CD4-positive, alpha-beta memory T cell (primary cell): Measurements from ENCODE around the gene NECAB2. TPM values are rescaled to one million over a fixed set of nuclear protein-coding genes. Genes with fewer than 3 reads are reported as not detected.

Experiments used
- CTCF ChIA-PET: fragments of 350-600 bp; sonication (Branson Sonifier 250); formaldehyde crosslinking; loops from one replicate; lab custom pipeline; 2021; ENCODE audit warnings: inconsistent platforms; ENCODE audit not compliant: partially characterized antibody; lab: Charles Lee
- POLR2A ChIA-PET: fragments of 350-600 bp; sonication (Branson Sonifier 250); formaldehyde crosslinking; loops from one replicate; lab custom pipeline; 2021; ENCODE audit not compliant: partially characterized antibody; lab: Charles Lee
- DNase-seq, 5 donors: peaks; one replicate each; pipeline versions ENCODE4 v3.0.0 to v3.0.0-alpha.2; 2020 to 2022; ENCODE audit warnings: mixed read lengths in 1 of 5
- H3K27ac ChIP-seq: one replicate; pipeline ENCODE4 v1.7.0; 2013; ENCODE audit warnings: low read depth, low read length
- H3K27me3 ChIP-seq: 2 replicates; pipeline ENCODE4 v1.7.0; 2013; ENCODE audit warnings: mild to moderate bottlenecking, low read length, moderate library complexity; ENCODE audit not compliant: insufficient read depth
- H3K36me3 ChIP-seq: 2 replicates; pipeline ENCODE4 v1.7.0; 2013; ENCODE audit warnings: mild to moderate bottlenecking, low read length, moderate library complexity; ENCODE audit not compliant: insufficient read depth
- H3K4me1 ChIP-seq: 2 replicates; pipeline ENCODE4 v1.7.0; 2013; ENCODE audit warnings: mild to moderate bottlenecking, low read length, moderate library complexity; ENCODE audit not compliant: insufficient read depth
- H3K4me3 ChIP-seq, 2 donors: one replicate each; pipeline ENCODE4 v1.7.0; 2013; ENCODE audit warnings: low read length in 2 of 2, mild to moderate bottlenecking in 1 of 2
- H3K9me3 ChIP-seq, 2 donors: one replicate each; pipeline ENCODE4 v1.7.0; 2013; ENCODE audit warnings: low read length in 2 of 2, control low read depth in 1 of 2; ENCODE audit not compliant: control insufficient read depth in 1 of 2
- H3K27ac Mint-ChIP-seq, 7 donors: one replicate each; pipeline ENCODE4 v1.8.0; 2020 to 2021; ENCODE audit warnings: mixed read lengths in 7 of 7, mild to moderate bottlenecking in 6 of 7, inconsistent platforms in 3 of 7, moderate library complexity in 3 of 7
- H3K27me3 Mint-ChIP-seq, 2 donors: one replicate each; pipeline ENCODE4 v1.8.0; 2020 to 2021; ENCODE audit warnings: mixed read lengths in 2 of 2
- H3K36me3 Mint-ChIP-seq, 2 donors: one replicate each; pipeline ENCODE4 v1.8.0; 2020 to 2021; ENCODE audit warnings: mixed read lengths in 2 of 2, inconsistent platforms in 1 of 2, mild to moderate bottlenecking in 1 of 2
- H3K4me1 Mint-ChIP-seq, 4 donors: one replicate each; pipeline ENCODE4 v1.8.0; 2020 to 2021; ENCODE audit warnings: mixed read lengths in 4 of 4, mild to moderate bottlenecking in 1 of 4
- H3K4me3 Mint-ChIP-seq, 8 donors: one replicate each; pipeline ENCODE4 v1.8.0; 2020 to 2021; ENCODE audit warnings: mixed read lengths in 8 of 8, mild to moderate bottlenecking in 7 of 8, moderate library complexity in 6 of 8, inconsistent platforms in 3 of 8
- H3K9me3 Mint-ChIP-seq, 8 donors: one replicate each; pipeline ENCODE4 v1.8.0; 2020 to 2021; ENCODE audit warnings: mixed read lengths in 8 of 8, mild to moderate bottlenecking in 5 of 8, inconsistent platforms in 3 of 8, moderate library complexity in 1 of 8
- intact Hi-C: fragments of 100-400 bp; cut with micrococcal nuclease; formaldehyde crosslinking; loops from one replicate; pipeline ENCODE4 v1.15.1; 2023
- polyA plus RNA-seq, 2 donors: library from polyadenylated mRNA; unstranded; fragments of 300-500 nt; fragmentation: Illumina TruSeq; gene quantifications; one replicate each; pipeline ENCODE4 v1.2.3, GENCODE V29; 2021
- total RNA-seq, 2 experiments: library from RNA; stranded (reverse); gene quantifications; one replicate each; pipeline ENCODE4 v1.2.3, GENCODE V29; 2021

Gene NECAB2
- total and polyA plus RNA-seq, 4 experiments from 2014 or later = not detected

DNA sequence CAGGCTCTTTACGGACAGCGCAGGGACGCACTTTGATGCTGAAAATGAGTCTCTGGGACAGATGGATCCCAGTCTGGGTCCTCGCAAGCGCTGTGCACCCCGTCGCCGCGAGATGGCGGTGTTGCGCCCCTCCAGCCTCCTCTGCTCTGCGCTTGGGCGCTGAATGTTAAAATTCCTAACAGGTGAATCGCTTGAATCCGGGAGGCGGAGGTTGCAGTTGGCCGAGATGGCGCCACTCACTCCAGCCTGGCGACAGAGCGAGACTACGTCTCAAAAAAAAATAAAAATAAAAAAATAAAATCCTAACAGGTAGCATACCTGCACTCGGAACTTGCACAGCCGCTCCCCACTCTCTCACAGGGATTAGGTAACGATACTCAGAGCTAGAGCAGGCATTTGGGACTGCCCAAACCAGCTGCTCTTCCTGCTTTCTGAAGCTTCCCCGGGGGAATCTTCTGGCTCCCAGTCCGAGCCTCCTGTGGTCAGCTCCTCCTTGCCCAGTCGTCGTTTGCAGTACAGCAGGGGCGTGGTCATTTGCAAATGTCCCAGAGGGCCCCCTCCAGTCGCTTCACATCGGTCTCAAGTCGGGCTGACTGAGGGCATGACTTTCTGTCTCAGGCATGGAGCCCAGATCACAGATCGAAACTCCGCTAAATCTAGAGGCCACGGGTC, 41.2 kb upstream of the NECAB2 start:
- Histone ChIP-seq H3K9me3 (no peaks in the 10 kb centered on the region), H3K4me3 (no peak overlapping the region), H3K36me3 (no peaks in the 10 kb centered on the region), H3K4me1 (no peaks in the 10 kb centered on the region), H3K27me3 (no peaks in the 10 kb centered on the region), H3K27ac (no peak overlapping the region)
- peak in 4 of 5 donors; percentile 27 to 41 (median 34) for DNase-seq
- peak overlapping the region in 1 of 7 donors; percentile 76 for H3K27ac Mint-ChIP-seq
- H3K36me3 Mint-ChIP-seq = peaks cover 0 to 6% of the 10 kb centered on the region in 2 donors
- peaks cover 2 to 4% (median 4%) of the 10 kb centered on the region in 4 donors for H3K4me1 Mint-ChIP-seq
- ChIA-PET POLR2A (no interaction called here), CTCF (interaction anchor here (0.8 to 6.0 kb wide), 12 partner anchors 9 to 260 kb away, joined by 3 to 38 read pairs (median 3); partner anchors contain the start of gene TAF1C)
- H3K4me3 Mint-ChIP-seq = no peak overlapping the region
- H3K27me3 Mint-ChIP-seq = no peaks in the 10 kb centered on the region
- H3K9me3 Mint-ChIP-seq = no peaks in the 10 kb centered on the region
- intact Hi-C loops = loop anchor here (1.0 kb wide), 1 partner anchor 101 kb away; no protein-coding TSS in a partner anchor

GRCh38 chr16:83928341-83929055, 39.5 kb upstream of the NECAB2 start:
- H3K4me1 ChIP-seq = no peaks in the 10 kb centered on the region
- intact Hi-C loops = no loop called here
- H3K27me3 Mint-ChIP-seq = no peaks in the 10 kb centered on the region
- H3K4me3 ChIP-seq = no peak overlapping the region
- ChIA-PET CTCF (interaction anchor here (1.9 to 6.0 kb wide), 4 partner anchors 8 to 259 kb away, joined by 5 to 38 read pairs (median 14); partner anchors contain the start of gene TAF1C), POLR2A (no interaction called here)
- peaks cover 2 to 4% (median 4%) of the 10 kb centered on the region in 4 donors for H3K4me1 Mint-ChIP-seq
- H3K36me3 Mint-ChIP-seq = peaks cover 0 to 4% of the 10 kb centered on the region in 2 donors
- H3K4me3 Mint-ChIP-seq = no peak overlapping the region
- no peak for DNase-seq
- H3K27ac Mint-ChIP-seq = no peak overlapping the region
- H3K27me3 ChIP-seq = no peaks in the 10 kb centered on the region
- no peak overlapping the region for H3K27ac ChIP-seq
- no peaks in the 10 kb centered on the region for H3K36me3 ChIP-seq
- H3K9me3 Mint-ChIP-seq = no peaks in the 10 kb centered on the region
- H3K9me3 ChIP-seq = no peaks in the 10 kb centered on the region

DNA sequence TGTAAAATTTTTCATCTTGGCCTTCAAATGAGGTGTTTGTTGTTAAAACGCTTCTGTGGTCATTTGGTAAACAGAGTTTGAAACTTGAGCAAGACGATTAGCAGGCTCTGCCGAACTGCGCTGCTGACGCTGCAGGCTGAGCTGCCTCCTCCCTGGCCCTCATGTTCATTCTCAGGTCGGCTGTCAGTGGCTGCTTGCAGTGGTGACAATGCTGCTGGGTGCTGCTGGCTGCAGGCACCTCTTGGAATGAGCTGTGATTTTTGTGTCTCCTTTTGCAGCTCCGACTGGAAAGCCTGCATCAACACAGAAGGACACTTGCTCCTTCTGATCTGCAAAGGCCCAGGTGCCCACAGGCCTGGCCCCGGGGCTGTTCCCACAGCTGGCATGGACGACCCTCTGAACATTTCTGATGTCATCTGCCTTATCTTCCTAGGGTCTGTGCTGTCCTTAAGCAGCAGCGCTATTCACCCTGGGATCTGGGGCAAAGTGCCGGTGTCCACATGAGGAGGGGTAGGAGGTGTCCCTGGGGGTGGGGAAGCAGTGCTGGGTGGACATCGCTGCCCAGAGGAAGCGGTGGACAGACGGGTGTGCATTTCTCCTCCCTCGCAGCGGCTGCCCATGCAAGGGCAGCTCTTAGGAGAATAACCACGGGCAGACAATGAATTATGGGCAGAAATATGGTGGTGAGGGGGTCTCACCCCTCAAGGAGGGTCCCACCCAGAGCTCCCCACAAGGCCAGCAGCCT, 38.1 kb upstream of the NECAB2 start:
- Histone ChIP-seq H3K27ac (no peak overlapping the region), H3K9me3 (no peaks in the 10 kb centered on the region), H3K36me3 (no peaks in the 10 kb centered on the region), H3K4me3 (no peak overlapping the region), H3K4me1 (no peaks in the 10 kb centered on the region), H3K27me3 (no peaks in the 10 kb centered on the region)
- Mint-ChIP-seq H3K36me3 (no peaks in the 10 kb centered on the region), H3K9me3 (no peaks in the 10 kb centered on the region), H3K4me3 (no peak overlapping the region), H3K27me3 (no peaks in the 10 kb centered on the region), H3K4me1 (peaks cover 2 to 7% (median 4%) of the 10 kb centered on the region in 4 donors), H3K27ac (no peak overlapping the region)
- ChIA-PET CTCF (interaction anchor here (1.2 to 6.0 kb wide), 2 partner anchors 17 to 30 kb away, joined by 3 to 38 read pairs; no protein-coding TSS in a partner anchor), POLR2A (no interaction called here)
- no peak for DNase-seq
- intact Hi-C loops = no loop called here

DNA sequence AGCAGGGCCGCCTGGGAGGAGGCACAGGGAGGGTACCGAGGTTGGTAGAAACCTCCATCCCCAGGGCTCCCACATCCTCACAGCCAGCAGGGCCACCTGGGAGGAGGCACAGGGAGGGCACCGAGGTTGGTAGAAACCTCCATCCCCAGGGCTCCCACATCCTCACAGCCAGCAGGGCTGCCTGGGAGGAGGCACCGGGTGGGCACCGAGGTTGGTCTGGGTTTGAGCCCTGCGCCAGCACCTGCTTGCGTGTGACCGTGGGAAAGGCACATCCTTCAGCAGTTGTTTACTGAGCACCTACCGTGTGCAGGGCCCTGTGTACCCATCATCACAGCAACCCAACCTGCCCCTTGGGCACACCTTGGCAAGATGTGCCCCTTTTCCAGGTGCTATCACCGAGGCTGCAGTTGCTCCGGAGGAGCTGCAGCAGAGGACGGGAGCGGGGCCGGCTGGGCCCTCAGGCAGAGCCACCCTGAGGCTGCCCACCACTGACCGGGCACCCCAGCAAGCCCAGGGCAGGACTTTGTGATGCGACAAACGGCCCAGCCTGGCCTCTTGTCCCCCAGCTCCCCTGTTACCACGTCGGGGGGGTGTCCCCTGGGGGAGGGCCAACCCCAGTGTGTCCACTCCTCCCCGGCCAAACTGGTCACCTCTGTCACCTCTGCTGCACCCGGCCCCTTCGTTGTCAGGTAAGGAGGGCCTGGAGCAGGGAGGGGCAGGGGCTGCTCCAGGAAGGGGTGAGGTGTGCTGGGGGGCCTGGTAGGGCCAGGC, 37.1 kb upstream of the NECAB2 start:
- POLR2A ChIA-PET = no interaction called here
- H3K27ac Mint-ChIP-seq = no peak overlapping the region
- no peaks in the 10 kb centered on the region for H3K4me1 ChIP-seq

GRCh38 chr16:83931556-83931955, 36.5 kb upstream of the NECAB2 start:
- Histone ChIP-seq H3K4me1 (no peaks in the 10 kb centered on the region), H3K27ac (no peak overlapping the region), H3K27me3 (no peaks in the 10 kb centered on the region), H3K4me3 (no peak overlapping the region), H3K9me3 (no peaks in the 10 kb centered on the region), H3K36me3 (no peaks in the 10 kb centered on the region)
- DNase-seq = no peak
- ChIA-PET POLR2A (no interaction called here), CTCF (no interaction called here)
- Mint-ChIP-seq H3K36me3 (no peaks in the 10 kb centered on the region), H3K4me3 (no peak overlapping the region), H3K9me3 (no peaks in the 10 kb centered on the region), H3K4me1 (peaks cover under 1 to 5% (median 1%) of the 10 kb centered on the region in 4 donors), H3K27ac (no peak overlapping the region), H3K27me3 (no peaks in the 10 kb centered on the region)
- intact Hi-C loops = no loop called here

More for the DNA sequence above, 37.1 kb upstream of the NECAB2 start:
- Mint-ChIP-seq H3K4me1 (peaks cover 2 to 7% (median 3%) of the 10 kb centered on the region in 4 donors), H3K9me3 (no peaks in the 10 kb centered on the region), H3K27me3 (no peaks in the 10 kb centered on the region), H3K4me3 (no peak overlapping the region), H3K36me3 (no peaks in the 10 kb centered on the region)
- H3K9me3 ChIP-seq = no peaks in the 10 kb centered on the region
- no peaks in the 10 kb centered on the region for H3K27me3 ChIP-seq
- H3K27ac ChIP-seq = no peak overlapping the region
- intact Hi-C loops = no loop called here
- DNase-seq = no peak
- CTCF ChIA-PET = no interaction called here
- H3K36me3 ChIP-seq = no peaks in the 10 kb centered on the region
- no peak overlapping the region for H3K4me3 ChIP-seq

- CTCF ChIA-PET = no interaction called here
- Mint-ChIP-seq H3K9me3 (peaks cover 0 to 2% (median 0%) of the 10 kb centered on the region in 8 donors), H3K36me3 (peaks cover 0 to 2% of the 10 kb centered on the region in 2 donors), H3K4me1 (peaks cover 0 to 3% (median 0%) of the 10 kb centered on the region in 4 donors), H3K27me3 (no peaks in the 10 kb centered on the region), H3K27ac (no peak overlapping the region), H3K4me3 (no peak overlapping the region)
- no peak for DNase-seq
- POLR2A ChIA-PET = no interaction called here
- H3K27ac ChIP-seq = no peak overlapping the region
- H3K4me3 ChIP-seq = no peak overlapping the region
- H3K4me1 ChIP-seq = no peaks in the 10 kb centered on the region
- no peaks in the 10 kb centered on the region for H3K27me3 ChIP-seq
- H3K36me3 ChIP-seq = no peaks in the 10 kb centered on the region
- no peaks in the 10 kb centered on the region for H3K9me3 ChIP-seq
- intact Hi-C loops = no loop called here
Observed at GRCh38 chr16:83932304-83932703, 35.7 kb upstream of the NECAB2 start.
